EL (cell line): Measurements from ENCODE around the gene PRR19.

Experiments used
- DNase-seq: peaks from one replicate; pipeline ENCODE4 v3.0.0-alpha.2; 2016

PRR19 gene

GRCh38 chr19:42297039-42297438, 4.9 kb upstream of the PRR19 start:
- DNase-seq, result no peak

GRCh38 chr19:42303101-42303464, 1.2 kb downstream of the PRR19 start:
- no peak for DNase-seq

- no peak for DNase-seq
These were observed 1.9 kb downstream of the PRR19 start for GRCh38 chr19:42303876-42304275.

- no peak for DNase-seq
These were observed 4.7 kb downstream of the PRR19 start for GRCh38 chr19:42306646-42307045.

GRCh38 chr19:42309686-42310085, 7.8 kb downstream of the PRR19 start:
- no peak for DNase-seq

GRCh38 chr19:42311657-42312056, 9.7 kb downstream of the PRR19 start:
- no peak for DNase-seq

- DNase-seq, result no peak
These were observed 10.4 kb downstream of the PRR19 start for GRCh38 chr19:42312370-42312769.

- DNase-seq, result peak; percentile 54
These were observed 11.3 kb downstream of the PRR19 start, which contains the start of gene TMEM145 for GRCh38 chr19:42313096-42313839. TSS of gene TMEM145 (plus strand) at chr19:42313309. CDS start at chr19:42313377, 68 bp downstream.

- DNase-seq, result no peak
These were observed 12.2 kb downstream of the PRR19 start for GRCh38 chr19:42313840-42314755.

- no peak for DNase-seq
These were observed 13.1 kb downstream of the PRR19 start for GRCh38 chr19:42315024-42315423.

GRCh38 chr19:42316223-42317211, 14.6 kb downstream of the PRR19 start:
- DNase-seq, result peak; percentile 80

- DNase-seq, result no peak
These were observed 15.6 kb downstream of the PRR19 start for GRCh38 chr19:42317535-42317934.

- no peak for DNase-seq
These were observed 20.4 kb downstream of the PRR19 start for GRCh38 chr19:42322305-42322704.

GRCh38 chr19:42323473-42323851, 21.5 kb downstream of the PRR19 start:
- DNase-seq, result no peak

- DNase-seq, result peak; percentile 26
These were observed 22.1 kb downstream of the PRR19 start for GRCh38 chr19:42323852-42324654.

- DNase-seq, result no peak
These were observed 22.8 kb downstream of the PRR19 start for GRCh38 chr19:42324655-42325307.

- peak; percentile 99 for DNase-seq
These were observed 23.5 kb downstream of the PRR19 start, which contains the start of gene MEGF8 for GRCh38 chr19:42325308-42325895. TSS of gene MEGF8 (plus strand) at chr19:42325635. CDS start at chr19:42326244, 609 bp downstream.

- DNase-seq, result no peak
These were observed 24.2 kb downstream of the PRR19 start for GRCh38 chr19:42325896-42326771.

- no peak for DNase-seq
These were observed 25.0 kb downstream of the PRR19 start for GRCh38 chr19:42326969-42327368.

GRCh38 chr19:42327381-42327780, 25.4 kb downstream of the PRR19 start:
- DNase-seq, result no peak
